Measurements from ENCODE around the gene GNAI3.
"Not testable (repeated sequence)": the region's sequence is repeated elsewhere in the genome, so short reads cannot be mapped to it uniquely, and the experiment has no call there.

The GNAI3 gene

DNA sequence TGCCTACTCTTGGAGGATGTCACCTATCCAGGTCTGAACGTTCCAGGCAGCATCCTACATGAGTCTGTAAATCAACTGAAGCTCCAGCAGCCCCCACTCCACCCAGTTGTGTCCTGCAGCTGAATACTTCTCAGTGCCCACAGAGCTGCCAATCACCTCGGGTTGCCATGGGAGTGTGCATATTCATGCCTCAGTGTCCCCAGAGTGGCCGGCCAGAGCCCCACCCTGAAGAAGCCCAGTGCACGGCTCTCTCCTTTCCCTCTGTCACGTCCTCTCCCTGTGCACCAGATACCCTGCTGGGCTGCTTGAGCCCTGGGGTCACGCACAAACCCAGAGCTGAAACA, 91.4 kb downstream of the GNAI3 start:
- no peak for DNase-seq

DNA sequence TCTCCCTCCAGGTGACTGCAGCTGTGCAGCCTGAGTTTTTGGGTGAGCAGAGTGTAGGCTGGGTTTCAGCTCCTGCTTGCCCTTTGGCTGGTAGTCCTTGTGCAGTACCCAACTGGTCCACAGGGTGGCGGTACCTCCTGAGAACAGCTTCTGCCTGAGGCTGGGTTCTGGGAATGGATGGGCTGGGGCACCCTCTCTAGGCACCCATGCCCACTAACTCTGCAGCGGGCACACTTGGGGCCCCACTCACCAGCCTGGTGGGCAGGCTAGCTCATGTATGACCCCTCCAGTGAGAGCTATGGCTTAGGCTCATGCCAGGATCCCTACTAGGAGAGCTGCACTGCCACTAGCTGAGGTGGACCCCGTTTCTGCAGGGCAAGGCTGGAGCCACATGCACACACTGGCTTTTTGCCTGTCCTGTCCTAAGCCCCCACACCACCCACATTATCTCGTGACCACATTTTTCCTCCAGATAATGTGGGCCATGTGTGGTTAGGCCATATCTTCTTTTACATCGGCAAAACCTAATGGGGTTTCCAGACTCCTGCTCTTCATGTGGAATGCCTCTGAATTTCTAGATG, 92.0 kb downstream of the GNAI3 start:
- DNase-seq, result peak; percentile 97 to 99

DNA sequence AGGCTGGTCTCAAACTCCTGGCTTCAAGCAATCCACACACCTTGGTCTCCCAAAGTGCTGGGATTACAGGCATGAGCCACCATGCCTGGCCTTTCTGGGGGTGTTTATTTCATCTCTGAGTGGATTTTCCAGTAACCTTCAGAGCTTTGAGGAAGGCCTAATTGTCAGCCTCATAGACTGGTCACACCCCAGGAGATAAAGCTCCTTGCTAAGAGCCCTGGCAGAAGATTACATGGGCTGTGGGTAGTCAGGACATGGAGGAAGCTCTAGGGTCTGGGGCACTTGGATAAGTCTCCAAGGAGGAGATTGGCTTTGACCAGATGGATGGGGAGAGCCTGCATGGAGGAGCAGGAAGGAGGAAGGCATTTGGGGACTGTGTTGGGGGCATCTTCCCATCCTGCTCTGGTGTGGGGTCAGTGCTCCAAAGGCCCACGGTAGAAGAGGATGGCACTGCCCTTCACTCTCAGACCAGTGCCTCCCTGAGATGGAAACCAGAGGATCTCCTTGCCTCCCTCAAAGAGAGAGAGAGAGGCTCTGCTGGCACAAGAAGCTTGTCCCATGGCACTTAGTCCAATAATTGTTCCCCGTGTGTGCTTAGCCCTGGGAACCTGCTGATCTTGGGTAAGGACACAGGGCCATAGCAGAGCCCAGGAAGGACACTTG, 92.8 kb downstream of the GNAI3 start:
- DNase-seq, result no peak

DNA sequence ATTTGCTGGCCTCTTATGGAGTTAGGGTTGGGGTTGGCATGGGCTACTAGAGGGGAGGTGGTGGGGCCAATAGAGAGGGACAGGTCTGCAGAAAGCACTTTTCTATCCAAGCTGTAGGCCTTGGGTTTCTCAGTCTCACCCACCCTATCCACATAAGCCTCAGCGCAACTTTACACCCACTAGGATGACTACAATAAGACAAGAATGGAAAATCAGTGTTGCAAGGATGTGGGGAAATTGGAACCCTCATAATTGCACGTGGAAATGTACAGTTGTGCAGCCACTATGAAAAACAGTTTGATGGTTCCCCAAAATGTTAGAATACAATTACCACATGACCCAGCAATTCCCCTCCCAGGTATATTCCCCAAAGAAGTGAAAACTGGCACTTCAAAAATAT, 93.4 kb downstream of the GNAI3 start:
- no peak for DNase-seq

DNA sequence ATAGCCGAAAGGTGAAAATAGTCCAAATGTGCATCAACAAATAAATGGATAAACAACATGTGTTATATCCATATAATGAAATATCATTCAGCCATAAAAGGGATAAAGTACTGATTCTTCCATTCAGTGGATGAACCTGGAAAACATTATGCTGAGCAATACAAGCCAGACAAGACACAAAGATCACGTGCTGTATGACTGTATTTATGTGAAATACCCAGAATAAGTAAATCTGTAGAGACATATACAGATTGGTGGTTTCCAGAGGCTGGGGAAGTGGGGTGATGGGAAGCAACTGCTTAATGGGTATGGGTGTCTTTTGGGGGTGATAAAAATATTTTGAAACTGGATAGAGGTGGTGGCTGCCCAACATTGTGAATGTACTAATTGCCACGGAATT, 94.2 kb downstream of the GNAI3 start:
- DNase-seq, result no peak

DNA sequence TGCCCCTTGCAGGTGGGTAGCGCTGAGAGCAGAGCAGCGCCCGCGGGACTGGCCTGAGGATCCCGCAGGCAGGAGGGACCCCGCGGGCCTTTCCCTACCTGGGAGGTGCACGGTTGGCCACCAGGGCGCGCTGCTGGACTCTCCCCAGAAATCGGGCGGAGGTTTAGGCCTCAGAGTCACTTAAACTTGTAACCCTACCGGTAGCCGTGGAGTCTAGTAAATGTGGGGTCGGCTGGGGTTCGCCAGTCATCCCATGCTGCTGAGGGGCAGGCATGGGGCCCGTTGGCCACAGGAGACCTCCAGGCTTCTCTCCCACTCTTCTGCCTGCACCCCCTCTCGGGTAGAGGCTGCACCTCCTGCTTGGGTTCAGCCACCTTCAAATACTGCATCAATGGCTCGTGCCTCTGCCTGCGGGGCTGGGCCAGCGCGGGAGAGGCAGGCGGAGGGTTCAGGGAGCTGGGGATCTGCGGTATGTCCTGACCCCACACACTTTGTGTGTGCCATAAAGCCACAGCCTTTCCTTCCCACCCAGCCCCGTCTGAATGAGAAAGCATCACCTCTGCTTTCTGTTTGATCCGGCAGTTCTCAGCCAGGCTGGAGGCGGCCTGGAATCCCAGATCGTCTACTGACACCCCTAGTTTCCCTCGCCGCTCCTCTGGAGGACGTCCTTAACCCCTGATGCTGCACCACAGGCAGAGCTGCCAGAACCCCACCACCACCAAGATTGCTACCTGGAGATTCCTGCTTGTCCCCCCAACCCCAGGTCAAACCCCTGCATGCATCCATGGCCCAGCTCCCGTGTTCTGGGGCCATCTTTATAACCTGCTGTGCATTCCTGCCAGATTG, 95.2 kb downstream of the GNAI3 start:
- peak; percentile 96 for DNase-seq

DNA sequence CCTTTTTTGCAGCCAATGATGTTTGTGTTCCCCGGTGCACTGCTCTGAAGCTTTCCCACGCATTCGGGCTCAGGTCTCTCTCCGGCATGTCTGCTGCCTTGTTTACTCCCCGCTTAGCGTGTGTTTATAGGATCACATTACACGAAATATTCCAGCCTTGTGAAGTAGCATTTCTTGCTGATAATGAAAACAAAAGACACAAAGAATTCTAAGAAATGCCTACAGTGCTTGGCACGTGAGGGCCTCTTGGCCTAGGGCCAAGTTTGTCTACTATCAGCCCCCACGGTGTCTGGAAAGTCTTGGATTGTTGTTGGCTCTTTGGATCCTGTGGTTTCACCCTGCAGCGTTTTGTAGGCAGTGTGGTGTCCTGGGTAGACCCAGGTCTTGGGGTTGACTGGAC, 96.3 kb downstream of the GNAI3 start:
- DNase-seq, result no peak

DNA sequence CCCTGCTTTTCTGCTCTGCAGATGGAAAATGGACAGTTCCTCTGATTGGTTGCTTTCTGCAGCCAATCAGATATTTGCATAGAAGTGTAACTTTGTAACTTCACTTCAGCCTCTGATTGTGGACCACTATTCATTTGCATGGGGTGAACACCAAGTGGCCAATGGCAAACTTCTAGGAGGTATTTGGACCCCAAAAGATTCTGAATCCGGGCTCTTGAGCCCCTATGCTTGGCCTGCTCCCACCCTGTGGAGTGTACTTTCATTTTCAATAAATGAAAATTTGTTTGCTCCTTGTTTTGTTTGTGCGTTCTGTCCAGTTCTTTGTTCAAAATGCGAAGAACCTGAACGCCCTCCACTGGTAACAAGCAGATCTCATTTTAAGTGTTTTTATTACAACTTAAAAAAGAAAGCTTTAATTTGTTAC, 101.1 kb downstream of the GNAI3 start:
- DNase-seq, result no peak

DNA sequence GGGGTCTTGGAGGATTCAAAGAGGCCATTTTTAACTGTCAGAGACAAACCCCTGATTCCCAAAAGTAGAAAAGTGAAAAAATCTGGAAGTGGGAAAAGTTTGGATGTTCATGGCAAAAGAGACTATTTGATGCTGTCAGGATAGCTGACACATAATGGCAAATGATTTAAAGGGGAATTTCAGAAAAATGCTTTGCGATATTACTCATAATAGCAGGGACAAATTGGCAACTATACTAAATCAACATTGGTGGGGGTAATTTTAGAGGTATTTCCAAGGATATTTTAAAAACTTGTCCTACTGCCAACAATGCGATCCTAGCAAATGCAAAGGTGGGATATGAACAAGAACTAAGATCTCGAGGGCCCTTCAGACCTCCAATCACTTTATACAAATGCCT, 102.2 kb downstream of the GNAI3 start:
- no peak for DNase-seq

DNA sequence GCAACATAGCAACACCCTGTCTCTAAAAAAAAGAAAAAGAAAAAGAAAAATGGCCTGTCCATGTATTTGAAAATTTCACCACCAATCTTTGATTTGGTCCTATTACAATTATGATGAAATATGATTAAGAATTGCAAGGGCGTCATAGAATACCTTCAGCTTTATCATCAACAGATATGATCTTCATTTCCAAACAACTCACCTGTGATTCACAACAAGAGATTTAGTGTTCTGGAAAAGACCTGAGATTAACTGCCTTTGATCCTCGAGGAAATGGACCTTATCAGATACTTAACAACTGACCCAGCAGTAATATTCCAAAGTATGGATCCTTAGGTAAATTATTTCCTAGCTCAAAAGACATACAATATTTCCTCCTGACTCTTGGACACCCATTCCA, 104.0 kb downstream of the GNAI3 start:
- DNase-seq, result no peak

DNA sequence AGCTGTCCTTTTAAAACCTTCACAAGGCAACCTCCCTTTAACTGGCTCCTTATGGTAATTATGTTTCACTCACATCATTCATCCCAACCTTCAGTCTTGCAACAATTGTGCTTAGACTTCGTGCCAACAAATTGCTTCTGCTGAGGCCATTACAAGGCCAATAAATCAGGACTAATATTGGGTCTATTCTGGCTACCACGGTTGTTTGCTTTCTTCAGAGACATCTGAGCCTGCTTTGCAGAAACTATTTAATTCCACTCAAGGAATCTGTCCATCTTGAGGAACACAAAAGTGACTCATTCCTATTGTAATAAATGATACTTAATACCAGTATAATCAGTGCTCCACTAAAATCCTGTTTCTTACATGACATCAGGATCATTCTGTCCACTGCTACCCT, 104.9 kb downstream of the GNAI3 start:
- DNase-seq, result no peak

DNA sequence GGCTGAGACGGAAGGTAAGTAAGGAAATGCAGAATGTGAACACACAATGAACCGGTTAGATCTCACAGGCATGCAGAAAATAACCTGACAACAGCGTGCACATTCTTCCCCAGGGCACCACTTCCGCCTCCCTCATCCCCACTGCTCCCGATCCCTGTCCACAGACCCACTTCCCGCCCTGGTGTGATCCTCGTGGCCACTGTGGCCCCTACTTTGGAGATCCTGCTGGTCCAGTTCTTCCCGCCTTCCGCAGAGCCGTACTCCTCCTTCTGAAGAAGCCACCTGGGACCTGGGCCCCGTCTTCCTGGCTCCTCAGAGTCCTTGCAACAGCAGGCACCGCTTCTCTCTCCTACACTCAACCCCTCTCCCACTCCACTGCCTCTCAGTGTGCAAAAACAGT, 106.1 kb downstream of the GNAI3 start:
- no peak for DNase-seq

DNA sequence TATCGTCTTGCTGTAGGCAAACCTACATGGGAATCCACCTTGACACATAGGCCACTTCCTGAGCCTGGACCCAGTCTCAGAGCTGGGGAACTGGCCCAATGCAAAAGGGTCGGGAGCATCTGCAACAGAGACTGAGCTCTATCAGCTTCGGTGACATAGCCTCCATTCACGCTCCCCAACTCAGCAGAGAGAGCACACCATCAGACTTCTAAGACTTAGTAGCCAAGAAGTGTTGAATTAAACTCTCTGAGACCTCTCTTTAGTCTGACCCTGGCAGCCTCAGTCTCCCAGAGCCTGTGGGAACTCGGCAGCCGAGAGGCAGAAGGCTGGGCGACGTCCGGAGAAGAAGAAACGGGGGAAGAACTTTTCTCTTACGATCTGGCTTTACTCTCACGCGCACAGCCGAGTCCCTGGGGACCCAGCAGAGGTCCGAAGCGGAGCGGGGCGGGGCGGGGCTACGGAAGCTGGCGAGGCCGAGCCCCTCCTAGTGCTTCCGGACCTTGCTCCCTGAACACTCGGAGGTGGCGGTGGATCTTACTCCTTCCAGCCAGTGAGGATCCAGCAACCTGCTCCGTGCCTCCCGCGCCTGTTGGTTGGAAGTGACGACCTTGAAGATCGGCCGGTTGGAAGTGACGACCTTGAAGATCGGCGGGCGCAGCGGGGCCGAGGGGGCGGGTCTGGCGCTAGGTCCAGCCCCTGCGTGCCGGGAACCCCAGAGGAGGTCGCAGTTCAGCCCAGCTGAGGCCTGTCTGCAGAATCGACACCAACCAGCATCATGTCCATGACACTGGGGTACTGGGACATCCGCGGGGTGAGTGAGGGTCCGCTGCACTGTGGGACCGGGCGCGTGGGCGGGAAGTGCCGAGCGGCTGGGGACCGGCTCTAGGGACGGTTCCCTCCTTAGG, 107.5 kb downstream of the GNAI3 start, which contains the start of gene GSTM4:
Gene GSTM4 (plus strand): TSS at position 485 of the 905 bp plus-strand sequence. CDS start 291 bp downstream, at position 776.
- peak; percentile 84 to 87 for DNase-seq

DNA sequence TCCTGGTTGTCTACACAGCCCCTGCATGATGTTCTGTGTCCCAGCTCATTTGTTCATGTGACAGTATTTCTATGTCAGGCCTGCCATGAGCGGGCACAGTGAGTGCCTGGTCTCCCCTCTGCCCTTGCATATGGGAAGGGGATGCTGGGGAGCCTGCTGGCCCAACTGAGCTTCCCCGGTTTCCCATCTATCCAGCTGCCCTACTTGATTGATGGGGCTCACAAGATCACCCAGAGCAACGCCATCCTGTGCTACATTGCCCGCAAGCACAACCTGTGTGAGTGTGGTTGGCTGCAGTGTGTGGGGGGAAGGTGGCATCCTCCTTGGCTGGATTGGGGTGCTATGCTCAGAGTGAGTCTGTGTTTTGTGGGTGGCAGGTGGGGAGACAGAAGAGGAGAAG, 109.0 kb downstream of the GNAI3 start:
- DNase-seq, result no peak

DNA sequence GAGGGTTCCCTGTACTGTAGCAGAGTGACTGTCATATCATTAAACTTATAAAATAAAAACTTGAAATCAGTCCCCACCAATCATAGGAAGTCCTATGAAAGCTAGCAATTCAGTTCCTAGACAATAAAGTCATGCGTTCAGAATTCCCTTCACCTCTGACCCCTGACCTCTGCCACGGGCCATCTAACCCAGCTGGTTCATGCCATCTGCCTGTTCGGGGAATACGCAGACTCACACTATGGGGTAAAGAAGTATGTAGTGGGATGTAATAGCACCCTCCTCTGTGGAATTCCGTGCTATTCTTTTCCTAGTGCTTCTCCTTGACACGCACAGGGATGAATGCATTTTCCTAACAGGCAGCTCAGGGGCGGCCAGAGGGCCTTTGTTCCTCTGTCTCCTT, 109.6 kb downstream of the GNAI3 start:
- DNase-seq, result no peak

DNA sequence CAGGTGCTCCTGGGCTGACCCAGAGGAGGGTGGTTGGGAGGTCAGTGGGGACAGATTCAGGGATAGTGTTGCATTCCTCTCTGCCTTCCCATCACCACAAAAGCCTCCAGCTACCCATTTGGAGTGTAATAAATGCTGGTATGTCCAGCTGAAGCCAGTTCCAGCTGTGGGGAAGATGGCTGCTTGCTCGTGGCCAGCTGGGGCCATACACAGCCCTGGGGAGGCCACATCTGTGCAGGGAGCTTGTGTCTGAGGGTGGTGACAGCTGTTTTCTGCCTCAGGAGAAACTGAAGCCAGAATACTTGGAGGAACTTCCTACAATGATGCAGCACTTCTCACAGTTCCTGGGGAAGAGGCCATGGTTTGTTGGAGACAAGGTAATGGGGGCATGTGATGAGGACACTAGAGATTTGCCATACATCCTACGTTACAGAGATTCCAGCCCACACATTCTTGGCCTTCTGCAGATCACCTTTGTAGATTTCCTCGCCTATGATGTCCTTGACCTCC, 110.2 kb downstream of the GNAI3 start:
- DNase-seq, result no peak

DNA sequence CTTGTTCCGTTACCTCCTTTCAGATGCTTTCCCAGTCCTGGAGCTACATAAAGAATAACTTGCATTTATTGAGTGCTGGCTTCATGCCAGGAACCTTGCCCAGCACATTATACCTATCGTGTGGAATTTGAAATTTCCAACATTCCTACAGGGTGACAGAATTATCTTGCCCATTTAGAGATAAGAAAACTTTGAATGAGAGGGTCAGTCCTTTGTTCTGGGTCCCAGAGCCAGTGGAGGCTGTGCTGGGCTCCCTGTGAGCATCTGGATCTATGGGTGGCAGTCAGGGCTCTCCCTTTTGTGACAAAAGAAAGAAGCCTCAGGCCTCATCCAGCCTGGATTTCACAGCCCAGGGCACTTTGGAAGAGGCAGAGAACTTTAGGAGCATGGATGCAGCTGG, 110.7 kb downstream of the GNAI3 start:
- DNase-seq, result no peak

DNA sequence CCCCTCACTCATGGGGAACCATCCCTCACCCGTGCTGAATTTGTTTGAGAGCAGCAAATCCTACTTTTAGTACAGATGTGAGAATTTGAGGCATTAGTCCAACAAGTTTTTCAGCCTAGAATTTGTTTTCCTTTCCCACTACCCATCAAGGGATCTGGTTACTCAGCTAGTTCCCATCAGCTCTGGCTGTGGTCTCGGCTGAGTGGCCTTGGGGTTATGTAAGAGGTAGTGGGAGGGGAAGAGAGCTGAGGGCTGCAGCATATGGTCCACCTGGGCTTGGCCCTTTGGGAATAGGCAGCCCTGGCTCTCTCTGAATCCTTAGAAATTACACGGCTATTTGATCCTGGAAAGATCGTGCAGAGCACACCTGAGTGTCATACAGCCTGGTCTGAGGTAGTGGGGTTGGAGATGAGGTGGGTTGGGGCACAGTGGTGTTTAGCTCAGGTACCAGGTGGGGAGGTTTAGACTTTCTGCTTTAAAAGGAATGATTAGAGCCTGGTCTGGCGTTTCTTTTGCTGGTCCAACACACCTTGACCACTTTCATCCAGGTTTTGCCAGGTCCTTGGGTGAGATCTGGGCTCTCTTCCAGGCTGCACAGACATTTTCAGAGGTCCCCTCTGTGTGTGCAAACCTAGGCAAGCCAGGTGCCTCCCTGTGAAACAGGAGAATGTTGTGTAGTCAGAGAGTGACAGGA, 111.7 kb downstream of the GNAI3 start:
- no peak for DNase-seq

DNA sequence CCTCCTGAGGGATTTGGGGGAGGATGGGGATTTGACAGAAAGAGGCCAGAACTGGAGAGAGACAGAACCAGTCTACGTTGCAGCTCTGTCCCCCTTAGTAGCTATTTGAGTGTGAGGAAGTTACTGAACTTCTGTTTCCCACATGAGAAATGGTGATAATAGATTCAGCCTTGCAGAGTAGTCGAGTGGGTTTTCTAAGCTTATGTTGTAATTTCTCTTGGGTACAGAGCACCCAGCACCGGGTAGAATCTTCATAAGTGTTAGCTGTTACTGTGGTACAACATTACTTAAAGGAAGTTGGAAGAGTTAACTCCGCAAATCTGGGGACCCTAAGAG, 112.2 kb downstream of the GNAI3 start:
- DNase-seq, result not testable (repeated sequence)

DNA sequence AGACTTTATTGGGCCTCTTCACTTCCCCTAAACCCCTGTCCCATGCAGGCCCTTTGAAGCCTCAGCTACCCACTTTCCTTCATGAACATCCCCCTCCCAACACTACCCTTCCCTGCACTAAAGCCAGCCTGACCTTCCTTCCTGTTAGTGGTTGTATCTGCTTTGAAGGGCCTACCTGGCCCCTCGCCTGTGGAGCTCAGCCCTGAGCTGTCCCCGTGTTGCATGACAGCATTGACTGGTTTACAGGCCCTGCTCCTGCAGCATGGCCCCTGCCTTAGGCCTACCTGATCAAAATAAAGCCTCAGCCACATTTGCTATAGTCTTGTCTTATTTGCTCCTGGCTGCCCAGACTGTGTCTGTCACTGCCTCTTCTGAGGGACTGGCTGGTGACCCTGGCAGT, 113.0 kb downstream of the GNAI3 start:
- no peak for DNase-seq

DNA sequence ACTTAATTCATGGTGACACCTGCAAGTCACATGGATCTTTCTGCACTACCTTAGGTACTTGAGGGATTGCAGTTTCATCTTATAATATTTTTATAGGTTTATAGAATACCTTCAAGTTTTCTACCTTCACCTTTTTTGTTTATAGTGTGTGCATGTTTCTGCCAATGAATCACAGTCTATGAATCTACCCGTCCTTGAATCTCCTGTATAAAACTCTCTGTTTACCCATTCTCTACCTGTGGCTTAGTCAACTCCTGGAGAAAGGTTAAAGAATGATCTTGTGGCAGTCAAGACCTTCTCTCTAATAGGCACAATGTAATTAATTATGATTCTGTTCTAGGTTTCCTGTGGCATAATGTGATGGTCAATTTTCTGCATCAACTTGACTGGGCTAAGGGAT, 116.3 kb downstream of the GNAI3 start:
- DNase-seq, result no peak

DNA sequence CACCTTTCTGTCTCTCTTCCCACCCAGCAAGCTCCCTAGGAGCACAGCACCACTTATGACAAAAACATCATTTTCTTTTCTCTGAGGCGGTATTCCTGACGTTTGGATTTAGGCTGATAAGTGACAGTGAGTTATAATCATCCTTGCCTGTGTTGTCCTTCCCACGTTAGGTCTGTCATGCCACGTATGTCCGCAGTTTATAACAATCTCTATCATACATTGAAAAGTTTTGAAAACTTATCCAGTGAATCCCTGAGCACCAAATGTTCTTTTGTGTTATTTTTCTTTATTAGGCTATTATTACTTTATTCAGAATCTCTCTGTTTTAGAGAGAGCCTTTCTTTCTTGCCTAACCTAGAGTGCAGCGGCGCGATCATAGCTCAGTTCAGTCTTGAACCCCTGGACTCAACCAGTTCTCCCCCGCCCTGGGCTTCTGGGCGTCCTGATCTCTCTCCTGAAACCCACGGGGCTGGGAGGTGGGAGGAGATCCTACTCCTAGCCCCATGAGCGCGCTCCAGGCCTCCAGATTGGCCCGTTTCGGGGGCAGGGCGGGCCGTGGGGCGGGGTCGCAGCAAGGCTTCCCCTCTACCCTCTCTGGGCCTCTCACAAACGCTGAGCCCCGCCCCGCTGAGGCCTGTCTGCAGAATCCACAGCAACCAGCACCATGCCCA, 119.2 kb downstream of the GNAI3 start, which contains the start of gene GSTM2:
Gene GSTM2 (plus strand): TSS at position 606 of the 671 bp plus-strand sequence. CDS start 59 bp downstream, at position 665.
- peak; percentile 93 for DNase-seq
